Esophagus muscularis mucosa (tissue), 4 donors: ENCODE measurements around the gene ATXN2.
"Not testable (repeated sequence)": the region's sequence is repeated elsewhere in the genome, so short reads cannot be mapped to it uniquely, and the experiment has no call there.

ENCODE experiments used
- CTCF ChIP-seq, 3 experiments: fragments of 200-600 bp in 2 of 3; fragments of 450-650 bp in 1 of 3; sonication (generic) in 2 of 3; IDR thresholded peaks; one replicate each; pipeline ENCODE4 v1.5.1; 2017 to 2019; ENCODE audit warnings: antibody characterized with exemption in 3 of 3, mild to moderate bottlenecking in 2 of 3, moderate library complexity in 1 of 3
- EP300 ChIP-seq: sonication (generic); formaldehyde crosslinking; IDR thresholded peaks from one replicate; pipeline ENCODE4 v1.6.1; 2017; ENCODE audit warnings: antibody characterized with exemption
- POLR2A ChIP-seq: fragments of 450-650 bp; IDR thresholded peaks from one replicate; pipeline ENCODE4 v1.6.1; 2017; ENCODE audit warnings: antibody characterized with exemption, moderate library complexity, mild to moderate bottlenecking, low read depth
- POLR2AphosphoS5 ChIP-seq, 2 donors: sonication (generic); formaldehyde crosslinking; IDR thresholded peaks; one replicate each; pipeline ENCODE4 v1.6.1; 2017; ENCODE audit warnings: antibody characterized with exemption in 2 of 2

GRCh38 chr12:111507719-111508118 lies 91.4 kb downstream of the ATXN2 start:
- TF ChIP-seq CTCF (IDR thresholded peaks at IDR 0.05); EP300; POLR2A; POLR2AphosphoS5 (IDR thresholded peaks at IDR 0.05): not testable (repeated sequence)
